ENCODE measurements around the gene GFOD1.

GFOD1 gene

GRCh38 chr6:13407368-13407708 is 80.1 kb downstream of the GFOD1 start:
- no peaks in the 10 kb centered on the region for H3K4me1 ChIP-seq (ENCODE audit: control insufficient read depth, insufficient read depth, low read length)
- no peak overlapping the region for H3K27ac ChIP-seq (ENCODE audit: insufficient read depth, low read depth, low read length, poor library complexity, severe bottlenecking)
- H3K4me3 ChIP-seq (ENCODE audit: insufficient read depth, low read depth, low read length): no peak overlapping the region
- H3K27me3 ChIP-seq (ENCODE audit: control insufficient read depth, insufficient read depth, low read length, poor library complexity, severe bottlenecking): no peaks in the 10 kb centered on the region
- WGBS, 2 experiments: 92% methylated on average over 3 of the region's 3 CpGs
- no peaks in the 10 kb centered on the region for H3K36me3 ChIP-seq (ENCODE audit: control insufficient read depth, insufficient read depth, low read length)
- no peaks in the 10 kb centered on the region for H3K9me3 ChIP-seq (ENCODE audit: control insufficient read depth, low read length)

- WGBS, 2 experiments: 97 to 100% methylated on average over 1 of the region's 1 CpG
- Histone ChIP-seq H3K9me3 (ENCODE audit: control insufficient read depth, low read length) (no peaks in the 10 kb centered on the region), H3K36me3 (ENCODE audit: control insufficient read depth, insufficient read depth, low read length) (no peaks in the 10 kb centered on the region), H3K4me3 (ENCODE audit: insufficient read depth, low read depth, low read length) (no peak overlapping the region), H3K4me1 (ENCODE audit: control insufficient read depth, insufficient read depth, low read length) (no peaks in the 10 kb centered on the region), H3K27ac (ENCODE audit: insufficient read depth, low read depth, low read length, poor library complexity, severe bottlenecking) (no peak overlapping the region), H3K27me3 (ENCODE audit: control insufficient read depth, insufficient read depth, low read length, poor library complexity, severe bottlenecking) (no peaks in the 10 kb centered on the region)
Measured at GRCh38 chr6:13406781-13407180, 80.6 kb downstream of the GFOD1 start.

- Histone ChIP-seq H3K4me3 (ENCODE audit: insufficient read depth, low read depth, low read length) (no peak overlapping the region), H3K9me3 (ENCODE audit: control insufficient read depth, low read length) (no peaks in the 10 kb centered on the region), H3K36me3 (ENCODE audit: control insufficient read depth, insufficient read depth, low read length) (no peaks in the 10 kb centered on the region), H3K27ac (ENCODE audit: insufficient read depth, low read depth, low read length, poor library complexity, severe bottlenecking) (no peak overlapping the region), H3K4me1 (ENCODE audit: control insufficient read depth, insufficient read depth, low read length) (no peaks in the 10 kb centered on the region), H3K27me3 (ENCODE audit: control insufficient read depth, insufficient read depth, low read length, poor library complexity, severe bottlenecking) (no peaks in the 10 kb centered on the region)
- WGBS, 2 experiments: 92 to 94% methylated on average over 10 of the region's 10 CpGs
Measured at GRCh38 chr6:13405961-13406477, 81.4 kb downstream of the GFOD1 start.

- H3K4me3 ChIP-seq (ENCODE audit: insufficient read depth, low read depth, low read length): no peak overlapping the region
- no peak overlapping the region for H3K27ac ChIP-seq (ENCODE audit: insufficient read depth, low read depth, low read length, poor library complexity, severe bottlenecking)
- H3K36me3 ChIP-seq (ENCODE audit: control insufficient read depth, insufficient read depth, low read length): no peaks in the 10 kb centered on the region
- no peaks in the 10 kb centered on the region for H3K4me1 ChIP-seq (ENCODE audit: control insufficient read depth, insufficient read depth, low read length)
- H3K9me3 ChIP-seq (ENCODE audit: control insufficient read depth, low read length): no peaks in the 10 kb centered on the region
- H3K27me3 ChIP-seq (ENCODE audit: control insufficient read depth, insufficient read depth, low read length, poor library complexity, severe bottlenecking): no peaks in the 10 kb centered on the region
Measured at GRCh38 chr6:13404892-13405254, 82.5 kb downstream of the GFOD1 start.

- no peak overlapping the region for H3K27ac ChIP-seq (ENCODE audit: insufficient read depth, low read depth, low read length, poor library complexity, severe bottlenecking)
- H3K27me3 ChIP-seq (ENCODE audit: control insufficient read depth, insufficient read depth, low read length, poor library complexity, severe bottlenecking): no peaks in the 10 kb centered on the region
- no peak overlapping the region for H3K4me3 ChIP-seq (ENCODE audit: insufficient read depth, low read depth, low read length)
- H3K9me3 ChIP-seq (ENCODE audit: control insufficient read depth, low read length): no peaks in the 10 kb centered on the region
- no peaks in the 10 kb centered on the region for H3K4me1 ChIP-seq (ENCODE audit: control insufficient read depth, insufficient read depth, low read length)
- 89 to 93% methylated on average over 5 of the region's 5 CpGs for WGBS, 2 experiments
- no peaks in the 10 kb centered on the region for H3K36me3 ChIP-seq (ENCODE audit: control insufficient read depth, insufficient read depth, low read length)
Measured at GRCh38 chr6:13404228-13404891, 83.0 kb downstream of the GFOD1 start.

- Histone ChIP-seq H3K9me3 (ENCODE audit: control insufficient read depth, low read length) (no peaks in the 10 kb centered on the region), H3K27ac (ENCODE audit: insufficient read depth, low read depth, low read length, poor library complexity, severe bottlenecking) (no peak overlapping the region), H3K4me1 (ENCODE audit: control insufficient read depth, insufficient read depth, low read length) (no peaks in the 10 kb centered on the region), H3K4me3 (ENCODE audit: insufficient read depth, low read depth, low read length) (no peak overlapping the region), H3K36me3 (ENCODE audit: control insufficient read depth, insufficient read depth, low read length) (no peaks in the 10 kb centered on the region), H3K27me3 (ENCODE audit: control insufficient read depth, insufficient read depth, low read length, poor library complexity, severe bottlenecking) (no peaks in the 10 kb centered on the region)
- 91 to 97% methylated on average over 3 of the region's 3 CpGs for WGBS, 2 experiments
Measured at GRCh38 chr6:13402711-13403110, 84.7 kb downstream of the GFOD1 start.

GRCh38 chr6:13400772-13401171 is 86.6 kb downstream of the GFOD1 start:
- no peaks in the 10 kb centered on the region for H3K9me3 ChIP-seq (ENCODE audit: control insufficient read depth, low read length)
- no peak overlapping the region for H3K27ac ChIP-seq (ENCODE audit: insufficient read depth, low read depth, low read length, poor library complexity, severe bottlenecking)
- WGBS, 2 experiments: 93 to 100% methylated on average over 1 to 3 of the region's 3 CpGs
- H3K36me3 ChIP-seq (ENCODE audit: control insufficient read depth, insufficient read depth, low read length): no peaks in the 10 kb centered on the region
- H3K4me3 ChIP-seq (ENCODE audit: insufficient read depth, low read depth, low read length): no peak overlapping the region
- no peaks in the 10 kb centered on the region for H3K4me1 ChIP-seq (ENCODE audit: control insufficient read depth, insufficient read depth, low read length)
- no peaks in the 10 kb centered on the region for H3K27me3 ChIP-seq (ENCODE audit: control insufficient read depth, insufficient read depth, low read length, poor library complexity, severe bottlenecking)

- Histone ChIP-seq H3K27me3 (ENCODE audit: control insufficient read depth, insufficient read depth, low read length, poor library complexity, severe bottlenecking) (no peaks in the 10 kb centered on the region), H3K27ac (ENCODE audit: insufficient read depth, low read depth, low read length, poor library complexity, severe bottlenecking) (no peak overlapping the region), H3K4me3 (ENCODE audit: insufficient read depth, low read depth, low read length) (no peak overlapping the region), H3K36me3 (ENCODE audit: control insufficient read depth, insufficient read depth, low read length) (no peaks in the 10 kb centered on the region), H3K9me3 (ENCODE audit: control insufficient read depth, low read length) (no peaks in the 10 kb centered on the region), H3K4me1 (ENCODE audit: control insufficient read depth, insufficient read depth, low read length) (no peaks in the 10 kb centered on the region)
- WGBS, 2 experiments: 40 to 46% methylated on average over 8 of the region's 9 CpGs
Measured at GRCh38 chr6:13398421-13398994, 88.9 kb downstream of the GFOD1 start.

- Histone ChIP-seq H3K27ac (ENCODE audit: insufficient read depth, low read depth, low read length, poor library complexity, severe bottlenecking) (no peak overlapping the region), H3K4me3 (ENCODE audit: insufficient read depth, low read depth, low read length) (no peak overlapping the region), H3K9me3 (ENCODE audit: control insufficient read depth, low read length) (no peaks in the 10 kb centered on the region), H3K36me3 (ENCODE audit: control insufficient read depth, insufficient read depth, low read length) (no peaks in the 10 kb centered on the region), H3K27me3 (ENCODE audit: control insufficient read depth, insufficient read depth, low read length, poor library complexity, severe bottlenecking) (no peaks in the 10 kb centered on the region), H3K4me1 (ENCODE audit: control insufficient read depth, insufficient read depth, low read length) (no peaks in the 10 kb centered on the region)
- WGBS, 2 experiments: 97 to 98% methylated on average over 5 of the region's 6 CpGs
Measured at GRCh38 chr6:13398069-13398381, 89.4 kb downstream of the GFOD1 start.

GRCh38 chr6:13397359-13398068 is 89.9 kb downstream of the GFOD1 start:
- WGBS, 2 experiments: 77 to 79% methylated on average over 9 of the region's 9 CpGs
- Histone ChIP-seq H3K36me3 (ENCODE audit: control insufficient read depth, insufficient read depth, low read length) (no peaks in the 10 kb centered on the region), H3K4me1 (ENCODE audit: control insufficient read depth, insufficient read depth, low read length) (no peaks in the 10 kb centered on the region)

More at GRCh38 chr6:13397359-13398068, 89.9 kb downstream of the GFOD1 start:
- Histone ChIP-seq H3K4me3 (ENCODE audit: insufficient read depth, low read depth, low read length) (no peak overlapping the region), H3K9me3 (ENCODE audit: control insufficient read depth, low read length) (no peaks in the 10 kb centered on the region), H3K27me3 (ENCODE audit: control insufficient read depth, insufficient read depth, low read length, poor library complexity, severe bottlenecking) (no peaks in the 10 kb centered on the region), H3K27ac (ENCODE audit: insufficient read depth, low read depth, low read length, poor library complexity, severe bottlenecking) (no peak overlapping the region)
